ENCODE measurements around the gene TWSG1.

The TWSG1 gene

DNA sequence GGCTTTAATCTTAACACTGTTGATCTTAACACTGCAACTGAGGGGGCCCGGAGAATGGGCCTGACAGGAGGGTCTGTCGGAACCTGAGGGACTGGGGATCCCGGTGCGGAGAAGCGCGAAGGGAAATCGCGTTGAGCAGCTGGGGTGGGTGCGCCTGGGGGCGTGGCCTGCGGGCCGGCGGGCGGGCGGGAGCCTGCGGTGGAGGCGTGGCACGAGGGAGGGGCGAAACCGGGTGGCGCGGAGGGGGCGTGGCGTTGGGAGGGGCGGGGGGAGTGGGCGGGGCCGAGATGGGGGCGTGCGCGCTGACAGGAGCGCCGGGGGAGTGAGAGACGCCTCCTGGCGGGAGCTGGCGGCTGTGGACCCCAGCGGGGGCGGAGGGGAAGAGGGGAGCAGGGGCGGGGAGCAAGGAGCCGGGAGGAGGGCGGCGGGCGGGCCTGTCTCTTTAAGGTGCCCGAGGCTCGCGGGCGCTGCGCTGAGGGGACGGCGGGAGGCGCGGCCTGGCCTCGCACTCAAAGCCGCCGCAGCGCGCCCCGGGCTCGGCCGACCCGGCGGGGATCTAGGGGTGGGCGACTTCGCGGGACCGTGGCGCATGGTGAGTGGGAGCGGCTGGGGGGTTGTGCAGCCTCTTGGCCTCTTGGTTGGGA, at the start of gene TWSG1:
TWSG1 (plus strand) TSS at position 445 of the 644 bp plus-strand sequence. CDS start 2,457 bp downstream, outside the sequence.
- peak; percentile 92 to 93 for DNase-seq

DNA sequence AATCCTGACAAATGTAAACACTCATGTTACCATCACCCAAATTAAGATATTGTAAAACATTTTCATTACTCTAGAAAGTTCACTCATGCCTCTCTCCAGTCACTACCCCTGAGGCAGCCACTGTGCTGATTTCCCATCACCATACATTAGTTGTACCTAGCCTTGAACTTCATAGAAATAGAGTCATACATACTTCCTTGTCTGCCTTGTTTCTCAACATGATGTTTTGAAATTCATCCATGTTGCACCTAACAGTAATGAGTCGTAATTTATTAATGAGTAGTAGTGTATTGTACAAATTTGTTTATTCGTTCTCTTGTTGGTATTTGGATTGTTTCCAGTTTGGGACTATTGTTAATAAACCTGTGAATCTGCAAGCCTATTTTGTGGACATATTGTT, 49.0 kb upstream of the TWSG1 start:
- no peak for DNase-seq

DNA sequence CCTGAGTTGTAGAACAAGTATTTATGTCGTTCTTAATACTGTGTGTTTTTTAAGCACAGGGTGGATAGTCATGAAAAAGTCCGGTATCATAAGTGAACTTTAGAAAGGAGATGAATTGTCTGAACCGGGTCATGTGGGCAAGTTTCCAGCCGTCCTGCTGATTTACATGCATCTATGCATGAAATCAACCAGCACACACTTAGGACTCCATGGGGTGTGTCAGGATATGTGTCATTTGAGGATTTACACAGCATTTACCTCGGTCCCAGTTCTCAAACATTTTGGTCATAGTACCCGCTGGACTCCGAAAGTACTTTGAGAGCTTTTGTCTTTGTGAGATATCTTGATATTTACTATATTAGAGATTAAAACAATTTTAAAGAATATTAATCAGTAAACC, 47.5 kb upstream of the TWSG1 start:
- DNase-seq, result no peak

DNA sequence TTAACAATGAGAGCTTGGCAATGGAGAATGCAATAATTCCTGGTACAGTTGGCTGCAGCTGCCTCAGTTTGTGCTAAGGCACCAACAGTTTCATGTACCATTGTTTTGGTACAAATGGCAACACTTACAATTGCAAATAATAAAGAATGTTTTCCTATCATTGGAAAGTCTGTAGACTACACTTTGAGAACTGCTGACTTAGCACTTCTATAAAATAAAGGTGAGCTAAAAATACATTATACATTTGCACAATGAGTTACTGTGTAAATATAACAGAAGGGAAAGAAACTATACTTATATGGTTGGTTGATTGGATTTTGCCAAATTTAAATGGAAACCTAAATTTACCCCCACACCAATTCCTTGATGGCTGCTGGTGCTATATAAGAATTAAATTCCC, 44.9 kb upstream of the TWSG1 start:
- DNase-seq, result no peak

DNA sequence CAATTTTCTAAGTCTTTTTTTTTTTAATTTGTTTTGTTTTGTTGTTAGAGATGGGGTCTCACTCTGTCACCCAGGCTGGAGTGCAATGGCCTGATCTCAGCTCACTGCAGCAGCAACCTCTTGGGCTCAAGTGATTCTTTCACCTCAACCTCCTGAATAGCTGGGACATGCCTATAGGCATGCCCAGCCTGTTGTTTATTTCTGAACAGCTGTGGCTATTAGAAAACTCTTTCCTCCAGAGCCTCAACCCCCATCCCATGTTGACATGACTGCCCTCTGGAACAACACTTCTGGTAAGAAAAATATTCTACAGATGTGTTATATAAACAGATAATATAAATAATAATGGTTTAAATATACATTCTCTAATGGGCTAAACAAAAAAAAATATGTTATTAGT, 44.4 kb upstream of the TWSG1 start:
- DNase-seq, result no peak

DNA sequence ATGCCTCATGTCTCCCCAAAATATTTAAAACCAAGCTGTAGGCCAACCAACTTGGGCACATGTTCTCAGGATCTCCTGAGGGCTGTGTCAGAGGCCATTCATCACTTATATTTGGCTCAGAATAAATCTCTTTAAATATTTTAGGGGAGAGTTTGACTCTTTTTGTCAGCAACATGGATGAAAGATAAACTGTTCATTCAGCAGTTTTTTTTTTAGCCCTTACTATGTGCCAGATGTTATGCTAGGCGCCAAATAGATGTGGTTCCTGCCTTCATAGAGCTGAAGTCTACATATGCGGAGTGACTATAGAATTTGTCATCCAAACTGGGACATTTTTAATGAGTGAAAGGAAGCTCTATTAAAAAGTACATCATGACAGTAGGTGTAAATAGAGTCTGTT, 42.5 kb upstream of the TWSG1 start:
- DNase-seq, result no peak

DNA sequence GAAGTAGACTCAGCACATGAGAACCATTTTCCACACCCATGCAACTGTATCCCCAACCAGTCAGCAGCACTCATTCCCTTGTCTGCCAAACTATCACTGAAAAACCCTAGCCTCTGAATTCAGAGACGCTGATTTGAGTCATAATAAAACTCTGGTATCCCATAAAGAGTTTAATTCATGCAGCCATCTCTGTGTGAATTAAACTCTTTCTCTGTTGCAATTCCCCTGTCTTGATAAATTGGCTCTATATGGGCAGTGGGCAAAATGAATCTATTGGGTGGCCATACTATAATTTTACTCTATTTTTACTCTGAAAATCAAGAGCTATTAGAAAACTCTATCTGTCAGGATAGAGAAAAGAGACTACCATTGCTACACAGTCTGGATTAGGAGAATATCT, 40.6 kb upstream of the TWSG1 start:
- DNase-seq, result no peak

DNA sequence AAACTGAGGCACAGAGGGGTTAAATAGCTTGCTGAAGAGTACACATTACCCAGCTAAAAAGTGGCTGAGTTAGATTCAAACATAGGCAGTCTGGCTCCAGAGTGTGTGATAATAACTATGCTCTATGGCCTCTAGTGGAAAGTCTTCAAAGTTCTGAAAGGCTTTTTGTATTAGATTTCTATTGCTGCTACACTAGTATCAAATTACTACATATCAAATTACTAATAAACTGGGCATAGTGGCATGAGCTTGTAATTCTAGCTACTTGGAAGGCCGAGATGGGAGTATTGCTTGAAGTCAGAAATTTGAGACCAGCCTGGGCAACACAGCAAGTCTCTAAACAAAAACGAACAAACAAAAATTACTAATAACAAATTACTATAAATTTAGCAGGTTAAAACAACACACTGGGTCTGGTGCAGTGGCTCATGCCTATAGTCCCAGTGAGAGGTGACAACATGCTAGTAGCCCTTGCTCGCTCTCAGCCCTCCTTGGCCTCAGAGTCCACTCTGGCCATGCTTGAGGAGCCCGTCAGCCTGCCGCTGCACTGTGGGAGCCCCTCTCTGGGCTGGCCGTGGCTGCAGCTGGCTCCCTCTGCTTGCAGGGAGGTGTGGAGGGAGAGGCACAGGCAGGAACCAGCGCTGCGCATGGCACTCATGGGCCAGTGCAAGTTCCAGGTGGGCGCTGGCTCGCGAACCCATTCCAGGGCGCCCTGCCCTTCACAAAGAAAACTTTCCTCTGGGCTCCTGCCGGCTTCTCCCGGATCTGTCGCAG, 38.2 kb upstream of the TWSG1 start:
- no peak for DNase-seq

DNA sequence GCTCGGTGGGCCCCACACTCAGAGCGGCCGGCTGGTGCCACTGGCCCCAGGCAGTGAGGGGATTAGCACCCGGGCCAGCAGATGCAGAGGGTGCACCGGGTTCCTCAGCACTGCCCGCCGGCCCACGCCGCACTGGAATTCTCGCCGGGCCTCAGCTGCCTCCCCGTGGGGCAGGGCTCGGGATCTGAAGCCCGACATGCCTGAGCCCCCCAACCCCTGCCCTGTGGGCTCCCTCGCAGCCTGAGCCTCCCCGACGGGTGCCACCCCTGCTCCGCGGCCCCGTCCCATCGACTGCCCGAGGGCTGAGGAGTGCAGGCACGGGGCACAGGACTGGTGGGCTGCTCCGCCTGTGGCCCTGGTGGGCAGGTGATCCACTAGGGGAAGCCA, 37.6 kb upstream of the TWSG1 start:
- DNase-seq, result no peak

DNA sequence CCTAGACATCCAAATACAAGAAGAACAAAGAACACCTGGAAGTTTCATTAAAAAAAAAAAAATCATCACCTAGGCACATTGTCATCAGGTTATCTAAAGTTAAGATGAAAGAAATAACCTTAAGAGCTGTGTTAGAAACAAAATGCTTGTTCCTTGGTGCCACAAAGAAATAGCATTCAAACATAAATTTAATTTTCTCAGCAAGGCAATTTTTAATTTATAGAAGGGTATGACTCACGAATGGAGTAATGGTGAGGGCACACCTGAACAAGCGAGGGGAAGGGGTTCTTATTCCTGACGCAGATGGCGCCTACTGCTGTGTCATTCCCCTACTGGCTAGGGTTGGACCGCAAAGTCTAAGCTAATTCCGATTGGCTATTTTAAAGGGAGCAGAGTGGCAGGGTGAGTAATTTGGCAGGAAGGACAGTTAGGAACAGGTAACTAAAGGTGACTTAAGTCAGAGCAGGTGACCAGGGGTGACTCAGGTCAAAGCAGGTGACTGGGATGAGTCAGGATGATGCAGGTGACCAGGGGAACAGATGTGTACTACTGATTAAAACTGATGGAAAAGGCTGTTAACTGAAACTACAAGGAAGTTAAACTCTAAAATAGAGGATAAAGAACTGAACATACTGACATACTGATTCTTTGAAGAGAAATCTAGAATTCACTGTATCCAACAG, 30.0 kb upstream of the TWSG1 start:
- DNase-seq, result no peak

DNA sequence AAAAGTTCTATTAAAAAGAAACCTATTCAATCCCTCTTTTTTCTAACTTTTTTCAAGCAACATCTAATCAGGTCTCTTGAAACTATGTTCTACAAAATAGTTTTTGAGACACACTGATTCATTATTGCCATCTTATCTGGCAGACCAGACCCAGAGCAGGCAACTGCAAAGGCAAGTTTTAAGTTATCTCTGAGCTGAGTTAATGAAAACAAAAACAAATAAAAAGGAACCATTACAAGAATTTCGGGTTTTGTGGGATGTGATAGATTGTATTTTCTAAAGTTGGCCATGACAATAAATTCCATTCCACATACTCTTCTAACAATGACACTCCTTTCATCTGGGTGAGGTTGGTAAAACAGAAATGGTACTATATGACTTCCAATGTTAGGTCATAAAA, 15.2 kb upstream of the TWSG1 start:
- no peak for DNase-seq

DNA sequence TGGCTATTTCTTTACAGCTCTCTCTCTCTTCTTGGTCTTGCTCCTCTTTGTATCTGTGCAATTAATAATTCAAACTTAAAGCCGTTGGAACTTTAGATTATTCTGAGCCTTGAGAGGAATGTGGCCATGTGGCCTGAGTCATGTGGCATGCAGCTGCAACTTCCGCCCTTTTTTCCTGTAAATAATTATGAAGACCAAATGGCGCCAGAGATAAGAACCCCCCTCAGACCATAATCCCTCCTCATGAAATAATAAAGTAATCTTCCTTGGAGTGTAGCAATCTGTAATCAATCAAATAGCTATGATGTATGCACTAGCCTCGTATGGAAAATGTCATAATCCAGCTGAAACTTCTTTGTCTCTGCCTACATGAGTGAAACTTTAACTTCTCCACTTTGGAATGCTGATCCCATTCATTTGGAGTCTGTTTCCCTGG, 13.5 kb upstream of the TWSG1 start:
- DNase-seq, result no peak

DNA sequence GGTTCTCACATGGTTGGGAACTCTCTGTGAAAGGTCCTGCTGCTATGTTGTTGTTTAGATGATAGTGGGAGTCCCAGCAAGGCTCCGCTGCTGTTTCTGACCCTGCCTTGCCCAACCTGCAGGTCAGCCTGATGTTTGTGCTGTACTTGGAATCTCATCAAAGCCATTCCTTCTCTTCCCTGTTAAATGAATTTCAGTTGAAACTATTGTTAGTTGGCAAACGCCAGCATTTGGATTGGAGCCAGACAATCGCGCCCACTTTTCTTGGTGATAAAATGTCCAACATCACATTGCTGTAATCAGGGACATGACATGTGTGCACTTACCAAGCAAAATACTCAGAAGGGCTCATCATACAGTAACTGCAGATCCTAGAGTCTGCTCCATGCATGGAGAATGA, 12.8 kb upstream of the TWSG1 start:
- no peak for DNase-seq

DNA sequence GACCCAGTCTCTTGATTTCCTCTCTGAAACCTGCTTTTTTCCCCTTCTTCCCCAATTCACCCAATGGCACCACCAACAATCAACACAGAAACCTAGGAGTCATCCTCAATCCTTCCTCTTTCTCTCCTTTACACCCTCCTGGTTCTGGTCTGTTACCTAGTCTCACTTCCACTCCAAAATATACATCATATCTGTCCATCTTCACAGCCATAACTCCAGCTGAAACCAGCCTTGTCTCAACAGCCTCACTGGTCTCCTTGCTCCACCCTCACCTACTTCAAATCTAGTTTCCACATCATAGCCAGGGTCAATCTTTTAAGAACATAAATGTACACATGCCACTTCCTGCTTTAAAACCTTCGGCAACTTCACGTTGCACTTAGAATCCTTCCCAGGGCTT, 11.8 kb upstream of the TWSG1 start:
- no peak for DNase-seq

DNA sequence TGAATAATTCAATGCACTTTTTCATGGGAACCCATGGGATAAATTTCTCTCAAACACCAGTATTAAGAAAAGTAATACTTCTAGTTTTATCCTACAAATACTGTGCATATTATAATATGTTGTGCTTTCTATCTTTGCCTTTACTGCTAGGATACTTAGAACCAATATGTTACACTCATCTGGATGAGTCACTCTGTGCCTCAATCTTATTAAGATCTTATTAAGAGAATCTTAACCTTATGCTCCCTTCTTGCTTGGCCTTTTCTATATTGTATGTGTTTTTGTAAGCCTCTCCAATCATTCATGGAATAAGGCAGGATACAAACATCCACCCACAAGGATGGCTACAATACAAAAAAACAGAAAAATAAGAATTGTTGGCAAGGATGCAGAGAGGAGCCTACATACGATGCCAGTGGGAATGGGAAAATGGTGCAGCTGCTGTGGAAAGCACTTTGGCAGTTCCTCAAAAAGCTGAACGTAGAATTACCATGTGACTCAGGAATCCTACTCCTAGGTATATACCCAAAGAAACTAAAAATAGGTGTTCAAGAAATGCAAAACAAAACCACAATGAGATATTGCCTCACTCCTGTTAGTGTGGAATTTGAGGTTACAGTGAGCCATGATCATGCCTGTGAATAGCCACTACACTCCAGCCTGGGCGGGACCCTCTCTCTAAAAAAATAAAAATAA, 10.7 kb upstream of the TWSG1 start:
- DNase-seq, result no peak

DNA sequence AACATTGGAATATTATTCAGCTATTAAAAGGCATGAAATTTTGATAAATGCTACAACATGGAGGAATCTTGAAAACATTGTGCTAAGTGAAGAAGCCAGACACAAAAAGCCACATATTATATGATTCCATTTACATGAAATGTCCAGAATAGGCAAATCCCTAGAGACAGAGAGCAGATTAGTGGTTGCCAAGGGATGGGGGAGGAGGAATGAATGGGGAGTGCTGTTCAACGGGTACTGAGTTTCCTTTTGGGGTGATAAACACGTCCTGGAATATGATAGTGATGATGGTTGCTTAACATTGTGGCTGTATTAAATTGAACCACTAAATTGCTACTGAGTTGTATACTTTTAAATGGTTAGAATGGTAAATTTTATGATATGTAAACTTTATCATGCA, 8.9 kb upstream of the TWSG1 start:
- no peak for DNase-seq

DNA sequence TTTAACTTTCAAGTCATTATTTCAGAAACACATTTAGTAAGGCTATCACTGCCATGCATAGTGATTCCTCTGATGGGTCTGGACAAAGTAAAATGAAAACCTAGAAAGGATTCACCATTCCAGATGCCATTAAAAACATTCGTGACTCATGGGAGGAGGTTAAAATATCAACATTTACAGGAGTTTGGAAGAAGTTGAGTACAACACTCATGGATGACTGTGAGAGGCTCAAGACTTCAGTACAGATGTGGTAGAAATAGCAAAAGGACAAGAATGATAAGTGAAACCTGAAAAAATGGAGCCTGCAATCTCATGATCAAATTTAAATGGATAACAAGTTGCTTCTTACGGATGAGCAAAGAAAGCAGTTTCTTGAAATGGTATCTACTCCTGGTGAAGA, 5.8 kb upstream of the TWSG1 start:
- DNase-seq, result no peak

DNA sequence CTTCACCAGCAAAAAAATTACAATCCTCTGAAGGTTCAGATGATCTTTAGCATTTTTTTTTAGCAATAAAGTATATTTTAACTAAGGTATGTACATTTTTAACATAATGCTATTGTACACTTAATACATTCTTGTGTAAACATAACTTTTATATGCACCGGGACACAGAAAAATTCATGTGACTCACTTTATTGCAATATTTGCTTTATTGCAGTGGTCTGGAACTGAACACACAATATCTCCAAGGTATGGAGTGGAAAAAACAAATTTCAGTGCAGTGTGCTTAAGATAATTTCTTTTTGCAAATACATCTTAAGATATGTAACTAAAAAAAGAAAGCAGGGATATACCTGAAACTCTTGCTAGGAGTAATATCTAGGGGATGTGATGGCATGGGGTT, 5.1 kb upstream of the TWSG1 start:
- DNase-seq, result no peak

DNA sequence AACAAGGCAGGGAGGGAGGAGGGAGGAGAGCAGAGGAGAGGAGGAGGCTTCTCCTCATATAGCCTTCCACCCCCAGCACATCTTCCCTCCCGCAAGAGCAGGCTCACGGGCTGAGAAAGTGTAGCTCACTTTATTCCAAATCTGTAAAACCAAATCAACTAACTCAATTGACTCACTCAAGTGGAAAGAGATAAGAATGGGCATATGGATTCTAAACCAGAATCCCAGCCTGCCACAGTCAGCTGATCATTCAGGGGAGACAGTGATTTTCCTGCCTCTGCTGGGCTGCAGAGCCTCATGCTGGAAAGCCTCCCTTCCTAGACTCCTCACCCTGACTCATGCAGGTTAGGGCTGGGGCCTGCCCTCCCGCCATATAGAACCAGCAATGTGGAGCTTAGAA, 4.2 kb upstream of the TWSG1 start:
- DNase-seq, result no peak

DNA sequence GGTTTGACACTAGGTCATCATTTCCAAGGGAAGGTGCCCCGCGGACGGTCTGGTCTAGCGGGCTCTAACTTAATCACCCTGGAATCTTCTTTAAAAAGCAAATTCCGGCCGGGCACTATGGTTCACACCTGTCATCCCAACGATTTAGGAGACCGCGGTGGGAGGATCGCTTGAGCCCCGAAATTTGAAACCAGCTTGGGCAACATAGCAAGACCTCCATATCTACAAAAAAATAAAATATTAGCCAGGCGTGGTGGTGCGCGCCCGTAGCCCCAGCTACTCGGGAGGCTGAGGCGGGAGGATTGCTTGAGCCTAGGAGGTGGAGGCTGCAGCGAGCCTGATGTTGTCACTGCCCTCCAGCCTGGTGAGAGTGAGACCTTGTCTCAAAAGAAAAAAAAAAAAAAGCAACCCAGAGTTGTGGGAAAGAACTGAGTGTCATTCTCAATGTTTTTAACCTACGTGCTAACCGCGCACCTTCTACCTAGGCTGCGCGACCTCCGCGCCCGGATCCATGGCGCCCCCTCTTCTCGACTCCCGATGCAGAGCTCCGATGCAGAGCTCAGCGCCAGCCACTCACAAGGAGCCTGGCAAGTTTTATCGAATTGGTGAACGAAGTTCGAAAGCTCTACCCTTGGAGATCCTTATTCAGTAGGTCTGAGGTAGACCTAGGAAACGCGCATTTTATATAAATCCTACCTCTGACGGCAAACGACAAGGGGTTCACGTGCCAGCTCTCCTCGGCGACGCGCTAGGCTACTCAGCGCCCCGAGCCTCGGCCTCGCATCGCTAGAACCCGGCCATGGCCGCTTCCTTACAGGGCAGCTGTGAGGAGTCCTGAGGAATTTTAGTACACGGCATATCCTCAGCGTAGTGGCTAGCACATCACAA, 888 bp upstream of the TWSG1 start:
- peak in 1 of 2 experiments; percentile 5 for DNase-seq

DNA sequence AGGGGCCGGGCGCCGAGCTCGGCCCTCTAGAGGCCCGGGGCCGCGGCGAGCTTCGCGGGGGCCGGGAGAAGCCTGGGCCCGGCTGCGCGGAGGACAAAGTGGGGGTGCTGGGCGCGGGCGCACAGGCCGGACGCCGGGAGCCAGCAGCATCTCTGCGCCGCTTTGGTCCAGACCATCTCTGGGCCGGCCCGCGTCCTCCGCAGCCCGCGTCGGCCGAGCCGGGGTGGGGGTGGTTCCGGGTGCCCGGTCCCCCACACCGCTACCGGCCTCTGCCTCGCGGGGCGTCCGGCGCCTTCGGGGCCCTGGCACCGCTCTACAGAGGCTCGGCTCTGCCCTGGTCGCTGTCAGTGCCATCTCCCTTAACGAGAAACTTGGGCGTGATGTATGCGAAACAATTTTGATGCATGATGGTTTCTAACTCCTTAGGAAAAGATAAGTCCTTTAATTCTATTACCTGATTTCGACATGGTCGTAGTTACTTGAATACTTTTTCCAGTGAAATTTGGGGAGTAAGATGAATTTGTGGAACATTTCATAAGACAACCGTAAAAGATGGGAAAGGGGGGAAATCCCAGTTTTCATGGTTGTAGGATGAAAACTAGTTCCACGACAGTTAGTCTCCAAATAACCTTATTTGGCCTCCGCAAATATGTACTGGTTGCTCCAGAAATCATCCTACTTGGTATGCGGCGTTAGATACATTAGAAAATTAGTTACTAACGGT, 562 bp downstream of the TWSG1 start:
- DNase-seq, result peak; percentile 7 to 23

DNA sequence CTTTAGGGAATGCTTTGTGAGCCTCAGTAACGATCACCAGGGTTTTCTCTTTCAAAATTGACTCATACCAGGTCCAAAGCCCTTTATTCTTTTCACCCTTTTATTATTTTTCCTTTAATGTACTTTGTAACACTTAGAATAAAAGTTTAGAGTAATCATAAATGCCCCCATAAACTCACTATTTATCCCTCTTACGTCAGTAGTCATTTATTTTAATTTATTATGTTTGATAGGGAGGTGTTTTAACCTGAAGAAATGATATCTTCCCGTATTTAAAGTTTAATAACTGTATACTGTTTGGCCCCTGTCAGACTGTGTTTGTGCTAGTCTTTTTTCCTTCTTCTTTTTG, 1.1 kb downstream of the TWSG1 start:
- DNase-seq, result no peak

Data from activated CD4-positive, alpha-beta T cell treated with anti-CD3 and anti-CD28 coated beads, Interleukin-2, amount 50 U/mL, for 4 hours (primary cell).